Measurements from ENCODE around the gene MMD.
"Not testable (repeated sequence)": the region's sequence is repeated elsewhere in the genome, so short reads cannot be mapped to it uniquely, and the experiment has no call there.

MMD gene

DNA sequence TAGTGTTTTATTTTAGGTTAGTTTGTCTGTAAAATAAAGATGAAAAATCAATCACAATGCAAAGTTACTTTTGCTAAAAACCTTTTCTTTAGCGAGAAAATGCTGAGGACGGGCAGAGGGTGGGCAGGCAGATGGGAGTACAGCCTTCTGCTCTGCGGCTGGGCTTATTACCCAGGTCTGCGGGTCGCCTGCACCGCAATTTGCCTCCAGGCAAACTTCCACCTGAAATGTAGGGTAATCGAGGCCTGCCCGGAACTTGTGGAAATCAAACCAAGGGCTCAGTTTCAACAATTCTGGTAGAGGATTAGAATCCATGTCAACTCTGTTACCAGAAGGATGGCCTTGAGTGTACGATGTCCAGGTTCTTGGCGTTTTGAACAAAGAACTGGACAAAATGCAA is 22.3 kb upstream of the MMD start:
- no peak for DNase-seq

DNA sequence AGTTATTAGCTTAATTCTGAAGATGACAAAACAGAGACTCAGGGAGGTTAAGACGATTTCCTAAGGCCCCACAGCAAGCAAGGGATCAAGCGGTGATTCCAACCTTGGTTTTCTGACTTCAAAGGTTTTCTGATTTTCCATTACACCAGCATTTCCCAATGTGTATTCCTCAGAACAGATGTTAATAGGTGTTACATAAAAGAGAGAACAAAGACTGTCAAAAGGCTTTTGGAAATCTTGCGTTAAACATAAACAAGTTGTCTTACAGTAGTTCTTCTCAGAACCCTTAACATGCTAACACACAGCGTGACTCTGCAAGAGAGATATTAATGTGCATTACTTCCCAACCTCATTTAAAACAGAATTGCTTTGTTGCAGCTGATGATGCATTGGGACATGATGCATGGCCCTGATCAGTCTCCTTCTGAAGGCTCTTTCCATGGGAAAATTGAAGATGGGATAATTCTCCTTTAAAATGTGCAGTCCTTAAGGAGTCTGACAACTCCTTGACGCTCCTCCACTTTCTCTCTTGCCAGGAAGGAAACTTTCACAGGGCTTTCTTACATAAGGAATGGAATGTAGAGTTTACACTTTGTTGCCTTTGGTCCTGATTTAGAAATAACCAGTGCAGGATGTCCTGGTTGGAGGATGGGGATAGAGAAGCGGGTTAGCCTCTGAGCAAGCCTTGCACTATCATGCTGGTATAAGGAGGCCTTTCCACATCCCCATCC is 21.5 kb upstream of the MMD start:
- no peak for DNase-seq

- no peak for DNase-seq
Measured at GRCh38 chr17:55442462-55442861, 20.8 kb upstream of the MMD start.

- DNase-seq = peak; percentile 34
Measured at GRCh38 chr17:55441544-55441943, 19.9 kb upstream of the MMD start.

DNA sequence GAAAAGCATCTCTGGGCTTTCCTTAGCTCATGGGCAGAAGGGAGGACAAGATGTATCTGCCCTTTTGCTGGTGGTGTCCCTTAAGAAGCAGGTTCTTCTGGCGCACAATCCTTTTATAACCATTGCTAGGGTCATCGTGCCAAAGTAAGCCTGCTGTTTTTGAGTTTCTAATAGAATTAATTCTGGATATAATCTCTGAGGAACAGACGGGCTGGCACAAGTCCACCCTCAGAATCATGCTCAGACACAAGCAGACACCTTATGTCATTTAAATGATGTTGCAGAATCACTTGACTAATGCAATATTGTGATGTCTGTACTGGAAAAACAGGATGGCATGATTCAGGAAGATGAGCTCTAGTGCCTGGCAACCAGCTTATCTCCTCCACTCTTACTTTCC is 18.8 kb upstream of the MMD start:
- no peak for DNase-seq

- DNase-seq = no peak
Measured at GRCh38 chr17:55437159-55437605, 15.5 kb upstream of the MMD start.

GRCh38 chr17:55436224-55437158 is 14.9 kb upstream of the MMD start:
- no peak for DNase-seq

- no peak for DNase-seq
Measured at GRCh38 chr17:55435408-55435807, 13.8 kb upstream of the MMD start.

GRCh38 chr17:55434721-55435120 is 13.1 kb upstream of the MMD start:
- DNase-seq = no peak

GRCh38 chr17:55433629-55434422 is 12.2 kb upstream of the MMD start:
- no peak for DNase-seq

GRCh38 chr17:55433029-55433628 is 11.5 kb upstream of the MMD start:
- DNase-seq = no peak

DNA sequence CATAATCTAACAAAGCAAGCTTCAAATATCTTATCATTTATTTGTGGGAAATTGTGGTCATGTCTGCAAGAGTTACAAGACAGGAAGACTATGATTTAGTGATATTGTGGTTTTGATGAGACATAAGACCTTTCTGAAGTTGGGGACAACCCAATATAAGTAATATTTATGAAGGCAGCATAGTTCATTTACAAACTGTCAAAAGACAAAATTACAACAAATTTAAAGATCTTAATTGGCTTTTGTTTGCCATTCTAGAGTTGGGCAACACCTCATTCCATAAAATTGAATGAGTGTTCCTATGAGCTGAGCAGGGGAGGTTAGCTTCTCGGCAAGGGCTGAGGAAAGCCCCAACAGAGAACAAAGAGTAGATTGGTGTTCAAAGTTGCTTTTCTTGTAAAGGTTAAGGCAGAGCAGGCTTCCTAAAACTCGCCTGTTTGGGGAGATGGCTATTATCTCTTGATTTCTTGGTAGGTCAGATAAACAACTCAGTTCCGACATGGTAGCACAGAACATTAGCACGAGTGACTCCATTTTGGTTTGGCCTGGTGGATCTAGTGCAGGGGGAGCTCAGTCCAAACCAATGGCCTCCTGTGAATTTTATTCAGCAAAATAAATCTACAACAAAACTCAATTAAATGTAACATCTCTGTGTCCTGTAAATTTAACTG is 10.9 kb upstream of the MMD start:
- DNase-seq = no peak

GRCh38 chr17:55431914-55432313 is 10.3 kb upstream of the MMD start:
- DNase-seq = not testable (repeated sequence)

- no peak for DNase-seq
Measured at GRCh38 chr17:55430541-55431288, 9.1 kb upstream of the MMD start.

DNA sequence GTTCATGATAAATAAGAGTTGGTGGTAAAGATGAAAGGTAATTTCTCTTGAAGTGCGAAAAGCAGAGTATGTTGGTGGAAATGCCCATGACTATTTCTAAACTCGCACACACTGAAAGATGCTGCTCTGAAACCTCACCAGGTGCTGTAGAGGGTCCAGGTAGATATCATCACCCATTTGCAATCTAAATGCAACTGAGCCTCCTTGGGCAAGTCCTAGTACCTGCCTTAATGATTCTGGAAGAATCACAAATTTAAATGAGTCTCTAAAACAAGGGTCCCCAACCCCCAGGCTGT is 5.9 kb upstream of the MMD start:
- DNase-seq = no peak

DNA sequence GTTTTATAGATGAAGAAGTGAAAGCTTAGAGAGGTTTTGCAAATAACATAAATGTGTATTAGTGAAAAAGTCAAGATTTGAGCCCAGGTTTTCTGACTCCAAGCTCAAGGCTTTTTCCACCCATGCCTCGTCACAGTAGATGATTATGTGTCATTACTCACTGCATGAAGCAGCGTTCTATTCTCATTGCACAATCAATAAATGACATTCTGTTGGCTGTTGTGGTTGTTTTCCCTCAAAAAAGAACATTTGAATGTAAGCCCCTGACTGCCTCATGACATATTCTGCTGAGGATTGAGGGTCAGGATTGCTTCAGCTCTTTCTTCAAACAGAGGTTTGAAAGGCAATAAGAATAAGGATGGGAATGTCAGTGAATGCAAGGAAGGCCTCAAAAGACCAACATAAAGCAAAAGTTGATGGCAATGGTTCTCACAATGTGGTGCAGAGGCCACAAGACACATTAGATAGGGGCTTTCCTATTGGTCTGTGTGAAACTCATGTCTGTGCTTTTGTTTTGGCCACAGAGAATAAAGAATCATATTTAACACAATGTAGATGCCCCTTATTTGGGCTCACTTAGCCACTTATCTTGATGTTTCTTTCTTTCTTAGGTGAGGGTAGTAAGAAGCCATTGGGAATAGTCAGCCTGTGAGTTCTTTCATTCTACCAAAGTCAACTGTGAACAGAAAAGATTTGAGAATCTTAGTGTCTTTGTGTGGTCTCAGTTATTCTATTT is 5.4 kb upstream of the MMD start:
- no peak for DNase-seq

DNA sequence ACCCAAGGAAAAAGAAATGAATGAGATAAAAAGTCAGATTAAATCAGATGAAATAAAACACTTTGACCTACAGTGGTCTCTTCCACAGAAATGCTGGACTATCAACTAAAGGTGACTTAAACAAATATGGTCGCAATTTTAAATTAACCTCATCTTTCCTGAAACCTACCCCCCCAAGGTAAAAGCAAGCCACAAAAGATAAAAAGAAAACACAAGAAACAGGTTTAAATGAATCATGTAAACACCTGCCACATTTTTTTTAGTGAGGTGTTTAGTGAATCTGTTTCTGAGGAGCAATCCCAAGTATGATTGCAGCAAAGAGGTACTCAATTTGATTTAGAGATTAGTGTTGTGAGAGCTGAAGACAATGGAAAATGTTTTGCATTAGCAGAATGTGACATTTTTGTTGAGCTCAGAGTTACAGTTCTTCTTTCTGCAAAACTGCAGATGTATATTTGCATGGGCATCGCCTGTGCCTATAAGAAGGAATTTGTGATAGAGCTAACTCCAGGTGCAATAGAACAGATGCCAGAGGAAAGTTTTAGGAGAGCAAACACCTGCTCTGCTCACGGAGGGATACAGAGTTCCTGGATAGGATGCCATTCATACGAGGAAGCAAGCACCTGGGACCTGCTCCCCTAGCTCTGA is 3.4 kb upstream of the MMD start:
- DNase-seq = no peak

DNA sequence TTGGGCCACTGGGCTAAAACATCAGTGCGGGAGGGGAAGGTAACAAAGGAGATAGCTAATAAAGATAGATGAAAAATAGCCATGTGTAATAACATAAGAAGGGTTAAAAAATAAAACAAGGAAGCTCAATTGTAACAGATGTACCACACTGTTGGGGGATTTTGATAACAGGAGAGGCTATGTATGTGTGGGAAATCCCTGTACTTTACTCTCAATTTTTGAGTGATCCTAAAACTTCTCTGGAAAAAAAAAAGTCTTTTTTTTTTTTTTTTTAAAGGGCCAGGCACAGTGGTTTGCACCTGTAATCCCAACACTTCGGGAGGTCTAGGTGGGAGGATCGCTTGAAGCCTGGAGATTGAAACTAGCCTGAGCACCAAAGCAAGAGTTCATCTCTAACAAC is 1.9 kb upstream of the MMD start:
- no peak for DNase-seq

- DNase-seq = not testable (repeated sequence)
Measured at GRCh38 chr17:55422828-55423164, 1.2 kb upstream of the MMD start.

DNA sequence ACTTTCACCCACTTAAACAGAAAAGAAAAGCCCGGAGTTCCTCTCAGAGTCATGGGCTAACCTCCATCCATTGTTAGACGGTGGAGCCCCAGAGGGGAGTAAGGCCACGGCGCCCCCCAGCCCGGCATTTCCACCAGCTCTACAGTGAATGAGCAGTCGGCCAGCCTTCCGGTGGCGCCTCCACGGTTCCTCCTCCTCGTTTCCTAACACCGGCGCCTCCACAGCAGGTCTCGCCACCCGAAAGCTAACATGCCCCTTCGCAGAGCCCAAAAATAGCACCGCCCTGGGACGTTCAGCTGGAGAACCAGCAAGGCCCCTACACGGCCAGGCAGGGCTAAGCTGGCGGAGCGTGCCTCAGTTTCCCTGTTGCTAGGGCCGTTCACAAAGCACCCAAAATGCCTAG is 858 bp downstream of the MMD start:
- peak; percentile 31 for DNase-seq
